SK-N-MC (cell line): Measurements from ENCODE around the gene MARK1.

Experiments
- EZH2 ChIP-seq: fragments of 200-600 bp; sonication (generic); IDR thresholded peaks from one replicate; pipeline ENCODE4 v1.6.1; 2017; ENCODE audit warnings: antibody characterized with exemption
- FOXP2 ChIP-seq: optimal IDR thresholded peaks from 2 replicates; pipeline ENCODE3; 2011; ENCODE audit warnings: mild to moderate bottlenecking, moderate library complexity; ENCODE audit not compliant: insufficient read depth; ENCODE audit errors: extremely low read length, control extremely low read depth
- POLR2AphosphoS5 ChIP-seq: IDR thresholded peaks from 2 replicates; pipeline ENCODE4 v1.6.1; 2012; ENCODE audit warnings: mild to moderate bottlenecking, low read depth, low read length, borderline replicate concordance

DNA sequence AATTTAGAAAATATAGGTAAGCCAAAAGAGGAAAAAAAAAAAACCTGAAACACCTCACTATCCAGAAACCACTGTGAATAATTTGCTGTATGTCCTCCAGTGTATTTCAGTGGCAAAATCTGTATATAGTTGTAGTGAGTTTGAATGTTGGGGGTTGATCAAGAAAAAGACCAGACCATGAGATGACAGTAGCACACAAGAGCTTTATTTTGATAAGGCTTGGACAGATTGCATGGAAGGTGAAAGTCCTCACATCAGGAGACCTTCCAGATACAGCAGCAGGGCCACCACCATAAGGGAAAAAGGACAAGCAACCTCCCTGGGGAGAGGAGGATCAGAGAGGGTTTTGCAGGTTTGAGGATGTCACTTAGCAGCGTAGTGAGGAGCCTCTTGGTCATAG, 146.0 kb downstream of the MARK1 start:
- TF ChIP-seq POLR2AphosphoS5 (no peak), EZH2 (no peak), FOXP2 (no peak)
